Measurements from ENCODE around the gene SPTBN1.
A peak's percentile ranks its signal among the peaks of the same experiment; 100 is the strongest.

The SPTBN1 gene

GRCh38 chr2:54555318-54555837, 99.3 kb downstream of the SPTBN1 start:
- no peak for DNase-seq (ENCODE audit: low spot score)

DNA sequence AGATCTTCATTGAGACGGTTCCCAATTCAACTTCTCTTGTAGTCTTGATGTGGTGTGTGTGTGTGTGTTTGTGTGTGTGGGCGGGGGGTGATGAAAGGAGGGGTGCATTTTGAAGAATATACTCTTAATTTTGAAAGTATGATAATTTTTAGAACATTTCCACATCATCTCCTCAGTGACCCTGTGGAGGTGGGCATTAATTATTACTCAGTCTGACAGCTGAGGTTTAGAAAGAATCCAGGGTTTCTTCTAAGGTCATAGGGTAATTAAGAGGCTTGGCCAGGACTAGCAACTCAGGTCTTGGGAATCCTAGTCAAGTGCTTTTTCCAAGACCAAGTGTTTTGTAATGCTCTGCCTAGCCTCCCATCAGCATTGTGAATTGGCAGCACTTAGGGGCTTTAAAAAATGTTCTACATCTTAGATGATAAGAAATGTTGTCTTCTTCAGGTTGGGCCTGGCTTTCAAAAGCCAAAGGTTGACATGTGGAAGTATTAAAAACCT, 100.5 kb downstream of the SPTBN1 start:
- no peak for DNase-seq (ENCODE audit: low spot score)

DNA sequence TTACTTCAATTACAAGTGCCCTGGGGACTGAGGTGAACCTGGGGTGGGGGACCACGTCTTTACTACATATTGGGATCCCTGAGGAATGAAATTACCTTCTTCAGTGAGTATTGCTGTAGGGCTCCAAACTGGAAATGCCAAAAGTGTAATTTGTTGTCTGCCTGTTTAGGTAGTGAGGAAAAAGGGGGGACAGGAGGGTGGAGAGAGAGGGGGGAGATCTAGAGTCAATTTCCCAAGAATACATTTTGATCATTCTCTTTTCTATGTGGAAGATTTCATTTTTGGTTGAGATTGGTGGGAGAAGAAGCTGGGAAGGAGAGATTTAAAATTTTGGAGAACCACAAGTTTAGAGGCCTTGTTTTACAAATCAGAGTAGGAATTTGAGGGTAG, 101.1 kb downstream of the SPTBN1 start:
- no peak for DNase-seq (ENCODE audit: low spot score)

- peak; percentile 74 for DNase-seq (ENCODE audit: low spot score)
These were observed 101.6 kb downstream of the SPTBN1 start for GRCh38 chr2:54557601-54558187.

DNA sequence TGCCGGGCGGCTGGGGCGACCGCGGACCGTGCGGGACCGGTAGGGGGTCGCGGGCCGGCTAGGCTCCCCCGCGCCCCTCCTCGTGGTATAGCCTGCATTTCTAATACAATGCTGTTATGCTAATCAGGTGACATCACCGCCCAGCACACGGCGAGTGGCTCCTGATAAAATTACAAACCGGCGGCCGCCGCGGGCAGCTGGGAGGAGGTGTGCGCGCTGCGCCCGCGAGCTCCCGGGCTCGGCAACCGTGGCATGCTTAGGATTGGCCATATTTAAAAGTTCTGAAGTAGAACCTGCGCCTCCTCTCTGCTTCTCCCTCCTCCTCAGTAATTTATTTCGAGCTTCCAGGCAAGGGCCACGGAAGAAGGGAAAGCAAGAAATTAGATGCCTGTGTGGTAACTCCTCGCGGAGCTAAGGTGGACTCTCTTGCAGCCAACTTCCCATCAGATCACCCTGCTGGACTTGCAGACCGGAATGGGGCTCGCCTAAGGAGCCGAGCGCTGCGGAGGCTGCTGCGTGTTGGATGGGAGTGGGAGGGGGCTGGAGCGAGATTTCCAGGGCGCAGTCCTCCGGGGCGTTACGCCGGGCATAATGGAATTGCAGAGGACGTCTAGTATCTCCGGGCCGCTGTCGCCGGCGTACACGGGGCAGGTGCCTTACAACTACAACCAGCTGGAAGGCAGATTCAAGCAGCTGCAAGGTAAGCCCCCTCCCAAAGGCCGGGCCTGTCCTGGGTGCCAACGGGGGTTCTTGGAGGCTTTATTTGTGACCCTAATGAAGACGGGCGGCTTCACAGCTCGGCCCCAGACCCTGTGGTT, 102.3 kb downstream of the SPTBN1 start:
- DNase-seq (ENCODE audit: low spot score), result peak; percentile 70

- DNase-seq (ENCODE audit: low spot score), result no peak
These were observed 102.9 kb downstream of the SPTBN1 start for GRCh38 chr2:54559006-54559445.

- DNase-seq (ENCODE audit: low spot score), result no peak
These were observed 103.5 kb downstream of the SPTBN1 start for GRCh38 chr2:54559593-54560145.

DNA sequence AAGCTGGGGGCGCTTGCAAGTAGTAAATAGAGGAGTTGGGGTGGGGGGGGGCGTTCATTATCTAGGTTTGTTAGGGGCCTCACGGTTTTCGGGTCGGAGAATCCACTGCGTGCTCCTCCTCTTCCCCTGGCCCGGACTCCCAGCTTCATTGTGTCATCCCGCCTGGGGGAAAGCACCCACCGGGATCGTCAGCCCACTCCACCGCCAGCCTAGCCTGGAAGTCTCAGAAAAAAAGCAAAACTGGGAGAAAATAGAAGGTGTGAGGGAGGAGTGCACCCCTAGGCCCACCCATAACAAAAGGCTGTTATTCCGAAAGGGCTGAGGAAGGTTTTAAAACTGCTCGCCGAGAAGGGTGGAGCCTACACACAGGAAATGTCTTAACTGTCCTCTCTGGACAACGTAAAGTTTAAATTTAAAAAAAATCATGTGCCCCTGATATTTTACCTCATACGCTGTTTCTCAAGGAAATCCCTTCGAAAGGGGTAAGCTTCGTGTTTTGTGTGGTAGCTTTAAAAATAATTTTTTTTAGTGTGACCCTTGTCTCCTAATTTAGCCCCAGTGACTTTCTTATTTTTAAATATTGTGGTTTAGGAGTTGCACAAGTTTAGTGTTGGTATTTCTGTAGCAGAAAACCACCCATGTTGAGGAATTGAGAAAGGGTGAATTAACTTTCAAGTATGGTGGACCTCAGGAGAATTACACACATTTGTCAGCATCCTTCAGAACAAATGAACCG, 104.2 kb downstream of the SPTBN1 start:
- peak; percentile 39 for DNase-seq (ENCODE audit: low spot score)

DNA sequence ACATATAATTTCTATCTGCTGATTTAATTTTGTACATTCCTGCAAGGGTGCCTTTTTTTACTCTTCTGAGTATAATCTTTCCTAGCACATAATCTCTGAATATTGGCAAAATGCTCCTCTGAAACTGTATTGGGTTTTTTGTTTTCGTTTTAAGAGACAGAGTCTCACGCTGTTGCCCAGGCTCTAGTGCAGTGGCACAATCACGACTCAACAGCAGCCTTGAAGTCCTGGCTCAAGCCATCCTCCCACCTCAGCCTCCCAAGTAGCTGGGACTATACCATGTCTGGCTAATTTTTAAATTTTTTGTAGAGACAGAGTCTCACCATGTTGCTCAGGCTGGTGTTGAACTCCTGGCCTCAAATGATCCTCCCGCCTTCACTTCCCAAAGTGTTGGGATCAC, 104.9 kb downstream of the SPTBN1 start:
- DNase-seq (ENCODE audit: low spot score), result no peak

DNA sequence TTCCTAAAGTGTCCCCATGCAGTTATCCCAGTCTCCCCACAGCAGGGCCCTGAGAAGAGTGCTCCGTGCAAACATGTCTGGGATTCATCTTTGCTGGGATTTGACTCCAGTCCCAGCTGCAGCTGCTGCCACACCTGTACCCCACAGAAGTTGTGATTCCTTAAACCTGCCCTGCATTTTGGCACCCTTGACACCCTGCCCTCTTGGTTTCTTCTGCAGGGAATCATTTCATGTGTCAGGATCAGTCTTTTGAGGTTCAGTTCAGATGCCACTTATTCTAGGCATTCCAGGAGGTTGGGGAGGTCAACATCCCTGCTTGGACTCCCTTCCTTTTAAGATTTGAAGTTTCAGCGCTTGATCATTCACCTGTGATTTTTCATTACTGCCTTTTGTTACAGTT, 108.3 kb downstream of the SPTBN1 start:
- no peak for DNase-seq (ENCODE audit: low spot score)

DNA sequence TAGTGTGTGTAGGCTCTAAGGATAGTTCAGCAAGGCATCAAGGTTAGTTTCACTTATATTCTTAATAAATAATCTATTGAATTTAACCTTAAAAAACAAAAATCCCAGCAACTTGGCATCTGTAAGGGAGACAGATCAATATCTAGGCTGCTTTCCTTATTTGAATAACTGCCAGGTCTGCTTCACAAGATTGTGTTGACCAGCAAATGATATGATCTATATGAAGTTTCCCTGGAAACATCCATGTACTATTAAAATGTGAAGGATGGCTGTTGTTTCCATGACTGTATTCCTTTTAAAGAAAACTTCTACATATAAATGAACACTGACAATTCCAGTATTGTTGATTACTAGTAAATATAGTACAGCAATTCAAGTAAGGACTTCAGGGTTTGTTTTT, 109.4 kb downstream of the SPTBN1 start:
- no peak for DNase-seq (ENCODE audit: low spot score)

DNA sequence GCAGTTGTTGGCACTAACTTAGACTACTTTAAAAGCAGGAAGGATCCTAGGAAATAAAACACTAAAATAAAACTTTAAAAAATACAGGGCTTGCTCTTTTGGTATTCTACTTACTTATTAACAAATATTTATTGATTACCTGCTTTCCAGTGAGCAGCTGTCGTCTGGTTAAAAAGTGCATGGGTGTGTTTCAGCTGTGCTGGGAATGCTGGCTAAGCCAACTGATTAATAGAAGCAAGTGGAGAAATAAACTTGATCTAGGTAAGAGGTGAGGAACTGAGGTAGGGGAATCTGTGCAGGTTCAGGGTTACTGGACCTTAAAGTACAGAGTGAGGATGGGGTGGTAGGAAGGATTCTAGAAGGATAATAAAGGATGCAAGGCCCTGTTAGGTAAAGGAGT, 110.8 kb downstream of the SPTBN1 start:
- no peak for DNase-seq (ENCODE audit: low spot score)

DNA sequence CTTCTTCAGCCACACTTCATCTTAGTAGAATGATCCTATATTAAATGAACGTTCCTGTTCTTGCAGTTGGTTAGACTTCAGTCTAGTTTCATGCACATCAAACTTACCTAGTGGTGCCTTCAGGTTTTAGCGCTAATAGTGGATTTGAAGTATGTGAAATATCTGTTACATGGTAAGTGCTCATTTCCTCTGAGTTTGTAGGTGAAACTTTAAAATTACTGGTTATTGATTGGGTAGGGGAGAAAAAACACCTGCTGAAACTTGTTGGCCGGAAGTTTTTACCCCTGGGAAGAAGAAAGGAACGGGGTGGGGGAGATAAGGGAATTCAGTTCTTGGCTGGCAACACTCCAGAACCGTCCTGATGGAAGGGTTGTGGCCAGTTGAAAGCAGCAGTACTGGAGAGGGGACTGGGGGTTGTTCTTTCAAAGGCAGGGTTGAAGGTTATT, 112.8 kb downstream of the SPTBN1 start:
- peak; percentile 21 for DNase-seq (ENCODE audit: low spot score)

DNA sequence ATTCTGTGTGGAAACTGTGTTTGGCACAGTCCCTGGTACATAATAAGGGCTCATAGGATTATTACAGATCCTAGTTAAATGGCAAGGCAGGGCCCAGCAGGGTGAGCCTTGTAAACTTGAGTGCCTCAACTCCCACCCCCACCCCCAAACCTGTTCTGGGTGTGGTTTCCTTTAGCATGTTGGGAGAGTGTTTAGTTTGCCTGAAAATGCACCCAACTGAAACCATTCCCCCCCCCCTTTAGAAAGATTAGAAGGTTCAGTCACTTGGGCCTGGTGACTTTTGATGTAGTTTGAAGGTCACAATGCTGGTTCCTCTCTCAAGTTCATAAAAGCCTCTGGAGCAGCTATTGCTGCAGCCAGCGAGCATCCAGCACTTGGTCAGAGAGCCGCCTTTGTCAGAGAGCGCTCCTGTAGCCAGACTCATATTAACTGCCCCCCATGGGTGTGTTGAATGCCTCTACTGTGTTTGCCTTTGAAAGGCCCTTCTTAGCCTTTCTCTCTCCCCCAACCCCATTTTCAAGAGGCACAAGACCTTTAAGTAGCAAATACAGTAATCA, 113.7 kb downstream of the SPTBN1 start:
- DNase-seq (ENCODE audit: low spot score), result peak; percentile 43

DNA sequence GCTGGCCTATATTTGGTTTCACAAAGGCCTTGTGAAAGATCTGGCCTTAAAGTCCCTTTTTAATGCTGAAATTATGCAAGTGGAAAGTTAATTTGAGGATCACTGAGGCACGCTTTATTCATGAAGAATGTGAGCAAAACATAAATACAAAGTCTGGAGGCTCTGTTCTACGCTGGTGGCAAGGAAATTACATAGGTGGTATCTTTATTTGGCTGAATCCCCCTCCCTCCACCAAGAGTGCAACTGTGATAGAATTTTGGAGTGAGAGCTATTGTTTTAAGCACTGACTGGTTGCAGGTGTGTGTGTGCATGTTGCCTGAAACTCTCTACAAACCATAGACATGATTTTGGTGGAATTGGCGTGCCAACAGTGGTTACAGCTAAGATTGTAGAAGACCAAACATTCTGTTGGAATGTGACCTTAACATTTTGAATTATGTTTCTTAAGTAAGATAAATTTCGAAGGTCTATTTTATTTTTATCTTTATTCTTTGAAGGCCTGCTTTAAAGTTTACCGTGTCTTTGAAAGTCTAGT, 114.3 kb downstream of the SPTBN1 start:
- DNase-seq (ENCODE audit: low spot score), result no peak

- peak; percentile 63 for DNase-seq (ENCODE audit: low spot score)
These were observed 115.0 kb downstream of the SPTBN1 start for GRCh38 chr2:54570925-54571694.

- DNase-seq (ENCODE audit: low spot score), result peak; percentile 67
These were observed 116.1 kb downstream of the SPTBN1 start for GRCh38 chr2:54572262-54572635.

- peak; percentile 51 for DNase-seq (ENCODE audit: low spot score)
These were observed 116.8 kb downstream of the SPTBN1 start for GRCh38 chr2:54572636-54573536.

DNA sequence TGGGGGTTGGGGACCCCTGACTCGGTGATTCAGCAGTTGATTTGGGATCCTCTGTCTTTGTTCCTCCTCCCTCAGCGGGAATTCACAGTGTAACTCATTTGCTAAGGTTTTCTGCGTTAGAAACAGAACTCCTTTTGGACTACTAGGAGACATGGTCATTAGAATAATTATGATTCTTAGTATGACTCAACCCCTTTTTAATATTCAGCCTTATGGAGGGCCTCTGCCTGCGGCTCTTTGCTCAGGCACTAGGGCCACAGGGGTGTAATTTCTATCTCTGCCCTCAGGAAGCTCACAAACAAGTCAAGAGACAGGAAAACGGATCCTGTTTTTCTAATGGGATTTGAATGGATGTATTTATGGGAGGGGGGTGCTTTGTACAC, 117.4 kb downstream of the SPTBN1 start:
- DNase-seq (ENCODE audit: low spot score), result no peak
